Coronary artery (tissue), 2 donors: Measurements from ENCODE around the gene TRABD.
A peak's percentile ranks its signal among the peaks of the same experiment; 100 is the strongest.
"Not testable (repeated sequence)": the region's sequence is repeated elsewhere in the genome, so short reads cannot be mapped to it uniquely, and the experiment has no call there.

Source experiments
- DNase-seq: peaks from one replicate; pipeline ENCODE4 v3.0.0-alpha.2; 2017; ENCODE audit warnings: low spot score
- H3K27ac ChIP-seq, 2 donors: fragments of 200-600 bp; sonication (generic); one replicate each; pipeline ENCODE4 v1.5.1; 2016 to 2019
- H3K4me3 ChIP-seq: fragments of 200-600 bp; sonication (generic); 2 replicates; pipeline ENCODE4 v1.5.1; 2016; ENCODE audit warnings: mild to moderate bottlenecking, moderate library complexity
- CTCF ChIP-seq: fragments of 200-600 bp; sonication (generic); IDR thresholded peaks from one replicate; pipeline ENCODE4 v1.5.1; 2019; ENCODE audit warnings: antibody characterized with exemption

TRABD gene

GRCh38 chr22:50141462-50141861 is 44.3 kb upstream of the TRABD start:
- Histone ChIP-seq H3K27ac (no peak overlapping the region), H3K4me3 (no peak overlapping the region)
- TF ChIP-seq CTCF: no peak
- DNase-seq: peak; percentile 46

- no peak for TF ChIP-seq CTCF
- Histone ChIP-seq H3K27ac (no peak overlapping the region), H3K4me3 (no peak overlapping the region)
- peak; percentile 54 for DNase-seq
Observed at GRCh38 chr22:50141891-50142363, 43.8 kb upstream of the TRABD start.

- Histone ChIP-seq H3K4me3 (no peak overlapping the region), H3K27ac (no peak overlapping the region)
- TF ChIP-seq CTCF: no peak
- DNase-seq: no peak
Observed at GRCh38 chr22:50143096-50143495, 42.6 kb upstream of the TRABD start.

- no peak for DNase-seq
- Histone ChIP-seq H3K4me3 (no peak overlapping the region), H3K27ac (no peak overlapping the region)
- no peak for TF ChIP-seq CTCF
Observed at GRCh38 chr22:50144005-50144614, 41.6 kb upstream of the TRABD start.

- TF ChIP-seq CTCF: no peak
- H3K4me3 ChIP-seq: no peak overlapping the region
- no peak overlapping the region for H3K27ac ChIP-seq
- DNase-seq: peak; percentile 70
Observed at GRCh38 chr22:50145721-50146438, 39.8 kb upstream of the TRABD start.

- TF ChIP-seq CTCF: peak; percentile 59
- H3K4me3 ChIP-seq: no peak overlapping the region
- H3K27ac ChIP-seq: no peak overlapping the region
- peak; percentile 68 for DNase-seq
Observed at GRCh38 chr22:50146439-50147238, 39.1 kb upstream of the TRABD start.

GRCh38 chr22:50147258-50148165 is 38.2 kb upstream of the TRABD start:
- DNase-seq: peak; percentile 69
- H3K4me3 ChIP-seq, H3K27ac ChIP-seq: not testable (repeated sequence)
